WTC11 (cell line): ENCODE results near the gene RIPPLY3.

Source experiments
- CREB1 ChIP-seq: sonication (generic); formaldehyde crosslinking; IDR thresholded peaks from 2 replicates; pipeline ENCODE4 v1.8.0; 2023; ENCODE audit warnings: mild to moderate bottlenecking, missing genetic modification reagents
- GRHL2 ChIP-seq: fragments of 250-450 bp; sonication (Bioruptor Pico); IDR thresholded peaks from 2 replicates; pipeline ENCODE4 v1.8.0; 2022; ENCODE audit warnings: mild to moderate bottlenecking, moderate library complexity; ENCODE audit not compliant: insufficient replicate concordance, severe bottlenecking
- TEAD4 ChIP-seq: sonication (generic); formaldehyde crosslinking; IDR thresholded peaks from 2 replicates; pipeline ENCODE4 v1.8.0; 2022; ENCODE audit warnings: mild to moderate bottlenecking, missing genetic modification reagents
- ZNF671 ChIP-seq: fragments of 250-450 bp; sonication (Bioruptor Pico); IDR thresholded peaks from 2 replicates; pipeline ENCODE4 v1.8.0; 2021; ENCODE audit warnings: mild to moderate bottlenecking
- TF ChIP-seq, protein P1 (sequence below): fragments of 200-600 bp; IDR thresholded peaks from 2 replicates; pipeline ENCODE4 v1.8.0; 2022; ENCODE audit warnings: antibody characterized with exemption

DNA sequence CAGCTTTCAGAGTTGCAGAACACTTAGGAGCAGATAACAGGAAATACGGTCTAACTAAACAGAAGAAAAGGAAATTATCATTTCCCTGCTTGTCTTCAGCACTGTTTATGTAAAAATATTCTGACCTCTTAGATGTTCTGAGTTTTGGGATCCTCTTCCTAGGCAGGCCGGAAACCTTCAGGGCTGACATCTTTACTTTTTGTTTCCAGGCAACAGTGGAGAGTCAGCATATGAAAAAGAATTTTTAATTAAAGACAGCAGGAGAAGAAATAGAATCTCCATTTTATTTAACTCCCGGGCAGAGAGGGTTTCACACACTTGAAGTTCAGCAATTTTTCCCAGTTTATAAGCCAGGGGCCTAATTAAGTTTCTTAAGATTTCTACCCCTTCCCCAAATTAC is 5.1 kb upstream of the RIPPLY3 start:
- TF ChIP-seq, protein P1, sequence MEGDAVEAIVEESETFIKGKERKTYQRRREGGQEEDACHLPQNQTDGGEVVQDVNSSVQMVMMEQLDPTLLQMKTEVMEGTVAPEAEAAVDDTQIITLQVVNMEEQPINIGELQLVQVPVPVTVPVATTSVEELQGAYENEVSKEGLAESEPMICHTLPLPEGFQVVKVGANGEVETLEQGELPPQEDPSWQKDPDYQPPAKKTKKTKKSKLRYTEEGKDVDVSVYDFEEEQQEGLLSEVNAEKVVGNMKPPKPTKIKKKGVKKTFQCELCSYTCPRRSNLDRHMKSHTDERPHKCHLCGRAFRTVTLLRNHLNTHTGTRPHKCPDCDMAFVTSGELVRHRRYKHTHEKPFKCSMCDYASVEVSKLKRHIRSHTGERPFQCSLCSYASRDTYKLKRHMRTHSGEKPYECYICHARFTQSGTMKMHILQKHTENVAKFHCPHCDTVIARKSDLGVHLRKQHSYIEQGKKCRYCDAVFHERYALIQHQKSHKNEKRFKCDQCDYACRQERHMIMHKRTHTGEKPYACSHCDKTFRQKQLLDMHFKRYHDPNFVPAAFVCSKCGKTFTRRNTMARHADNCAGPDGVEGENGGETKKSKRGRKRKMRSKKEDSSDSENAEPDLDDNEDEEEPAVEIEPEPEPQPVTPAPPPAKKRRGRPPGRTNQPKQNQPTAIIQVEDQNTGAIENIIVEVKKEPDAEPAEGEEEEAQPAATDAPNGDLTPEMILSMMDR = no peak
- no peak for TF ChIP-seq TEAD4 (CRISPR knock-in tag)
- no peak for TF ChIP-seq ZNF671
- TF ChIP-seq CREB1 (CRISPR knock-in tag) = no peak
- no peak for TF ChIP-seq GRHL2 (CRISPR knock-in tag)
